HUES64 (cell line): ENCODE results near the gene CD96.
"Not testable (repeated sequence)": the region's sequence is repeated elsewhere in the genome, so short reads cannot be mapped to it uniquely, and the experiment has no call there.

Experiments
- H3K27ac ChIP-seq: 2 replicates; pipeline ENCODE4 v1.7.0; 2013; ENCODE audit warnings: low read depth, low read length, inconsistent platforms
- H3K27me3 ChIP-seq: 2 replicates; pipeline ENCODE4 v1.6.1; 2013; ENCODE audit warnings: mild to moderate bottlenecking, low read length; ENCODE audit not compliant: insufficient read depth
- H3K36me3 ChIP-seq: 2 replicates; pipeline ENCODE4 v1.6.1; 2013; ENCODE audit warnings: mild to moderate bottlenecking, low read length; ENCODE audit not compliant: insufficient read depth
- H3K4me1 ChIP-seq: 2 replicates; pipeline ENCODE4 v1.6.1; 2013; ENCODE audit warnings: mild to moderate bottlenecking, low read length, moderate library complexity; ENCODE audit not compliant: insufficient read depth
- H3K4me3 ChIP-seq: 2 replicates; pipeline ENCODE4 v1.5.1; 2013; ENCODE audit warnings: mild to moderate bottlenecking, low read length, moderate library complexity
- H3K9ac ChIP-seq: 2 replicates; pipeline ENCODE4 v1.6.1; 2013; ENCODE audit warnings: mild to moderate bottlenecking, low read depth, low read length
- H3K9me3 ChIP-seq: 2 replicates; pipeline ENCODE4 v1.6.1; 2013; ENCODE audit warnings: low read depth, low read length; ENCODE audit not compliant: insufficient read depth
- WGBS: fragments of 150-250, 120-280 bp; methylation state at CpG from one replicate; pipeline ENCODE4 v1.1.7; 2013; ENCODE audit warnings: missing lambda C conversion rate; 5-methylcytosine and 5-hydroxymethylcytosine counted together

CD96 gene

DNA sequence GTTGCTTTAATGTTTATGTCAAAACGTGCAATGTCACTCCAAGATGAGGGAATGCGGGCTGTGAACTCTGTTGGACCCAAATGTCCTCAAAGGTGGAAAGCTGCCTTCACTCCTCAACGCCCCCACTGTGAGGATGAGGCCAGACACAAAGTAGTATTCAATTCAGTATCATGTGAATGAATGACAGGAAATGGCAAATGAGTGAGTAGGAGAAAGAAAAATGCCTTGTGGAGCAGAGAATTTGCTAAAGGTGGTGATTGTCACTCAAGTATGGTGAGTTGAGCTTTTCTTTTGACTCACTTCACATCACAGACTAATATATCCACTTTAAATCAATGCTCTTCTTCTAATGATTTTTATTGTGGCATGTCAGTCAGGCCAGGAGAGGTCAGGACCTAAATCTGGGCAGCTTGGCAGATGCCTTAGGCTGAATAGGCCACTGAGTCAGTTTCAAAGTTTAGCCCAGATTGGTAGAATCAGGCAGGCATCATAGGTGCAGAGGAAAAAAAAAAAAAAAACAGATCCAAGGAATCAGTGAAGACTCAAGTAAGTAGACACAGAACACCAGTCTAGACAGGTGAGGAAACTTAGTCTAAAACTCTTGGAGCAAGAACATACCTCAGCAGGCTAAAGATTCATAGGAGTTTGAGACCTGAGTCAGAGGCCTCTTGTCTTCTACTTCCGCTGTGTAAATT, 124.2 kb downstream of the CD96 start:
- no peaks in the 10 kb centered on the region for H3K27me3 ChIP-seq
- no peak overlapping the region for H3K9ac ChIP-seq
- H3K9me3 ChIP-seq, result peaks cover 22% of the 10 kb centered on the region
- no peak overlapping the region for H3K4me3 ChIP-seq
- H3K4me1 ChIP-seq, result 0 out of 2 replicates have a peak, but pooled peaks cover 4% of the 10 kb centered on the region
- no peak overlapping the region for H3K27ac ChIP-seq
- H3K36me3 ChIP-seq, result no peaks in the 10 kb centered on the region
- WGBS, result 72% methylated on average over 3 of the region's 4 CpGs

DNA sequence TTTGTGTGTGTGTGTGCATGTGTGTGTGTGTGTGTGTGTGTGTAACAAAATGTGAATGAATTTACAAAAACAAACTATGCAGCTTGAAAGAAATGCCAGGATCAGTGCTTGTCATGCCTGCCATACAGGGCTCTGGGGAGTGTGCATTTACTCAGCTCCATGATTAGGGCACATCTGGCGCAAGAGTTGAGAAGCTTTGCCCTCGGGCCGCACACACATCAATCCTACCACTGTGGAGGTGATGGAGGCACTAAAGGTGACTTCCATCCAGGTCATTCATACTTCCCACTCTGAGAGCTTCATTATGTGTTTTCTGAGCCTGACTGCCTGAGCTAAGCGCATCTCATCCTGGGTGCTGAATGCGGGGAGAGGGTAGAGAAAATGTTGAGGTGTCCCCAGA, 125.2 kb downstream of the CD96 start:
- WGBS, result 100% methylated on average over 5 of the region's 5 CpGs
- peaks cover 13% of the 10 kb centered on the region; the same call in 1 of the 2 replicates for H3K9me3 ChIP-seq
- H3K9ac ChIP-seq, result no peak overlapping the region
- H3K27ac ChIP-seq, result no peak overlapping the region
- H3K4me1 ChIP-seq, result 0 out of 2 replicates have a peak, but pooled peaks cover 4% of the 10 kb centered on the region
- no peak overlapping the region for H3K4me3 ChIP-seq
- H3K36me3 ChIP-seq, result no peaks in the 10 kb centered on the region
- no peaks in the 10 kb centered on the region for H3K27me3 ChIP-seq

DNA sequence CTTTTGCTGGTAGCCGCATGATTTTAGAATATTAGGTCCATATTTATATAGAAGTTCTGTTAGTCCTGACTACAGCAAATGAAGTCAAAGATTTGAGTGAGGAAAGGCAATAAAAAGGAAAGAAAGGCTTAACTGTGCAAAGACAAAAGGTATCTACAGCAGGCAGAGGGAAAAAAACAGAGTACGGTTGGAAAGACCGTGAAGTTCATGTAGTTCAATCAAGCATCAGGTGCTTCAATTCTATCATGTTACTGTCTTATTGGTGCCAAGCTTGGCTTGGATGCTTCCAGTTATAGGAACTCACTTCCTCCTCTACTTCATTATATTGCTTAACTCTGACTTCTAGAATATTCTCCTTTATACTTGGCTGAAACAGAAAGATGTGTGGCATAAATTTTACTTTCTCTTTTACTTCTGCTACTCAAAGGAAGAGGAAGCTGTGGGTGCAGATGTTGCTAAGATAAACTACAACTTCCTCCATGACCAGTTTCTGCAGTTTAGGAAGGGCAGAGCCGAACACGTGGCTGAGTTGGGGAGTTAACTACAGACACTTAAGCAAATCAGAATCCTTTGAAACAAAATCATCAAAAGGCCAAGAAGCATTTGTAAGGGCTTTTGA, 125.7 kb downstream of the CD96 start:
- no peak overlapping the region for H3K27ac ChIP-seq
- WGBS, result 81% methylated on average over 4 of the region's 5 CpGs
- H3K27me3 ChIP-seq, result peaks cover under 1% of the 10 kb centered on the region
- 0 out of 2 replicates have a peak, but pooled peaks cover 4% of the 10 kb centered on the region for H3K4me1 ChIP-seq
- peaks cover 7% of the 10 kb centered on the region; the same call in 1 of the 2 replicates for H3K9me3 ChIP-seq
- H3K36me3 ChIP-seq, result no peaks in the 10 kb centered on the region
- H3K4me3 ChIP-seq, result no peak overlapping the region
- H3K9ac ChIP-seq, result no peak overlapping the region

DNA sequence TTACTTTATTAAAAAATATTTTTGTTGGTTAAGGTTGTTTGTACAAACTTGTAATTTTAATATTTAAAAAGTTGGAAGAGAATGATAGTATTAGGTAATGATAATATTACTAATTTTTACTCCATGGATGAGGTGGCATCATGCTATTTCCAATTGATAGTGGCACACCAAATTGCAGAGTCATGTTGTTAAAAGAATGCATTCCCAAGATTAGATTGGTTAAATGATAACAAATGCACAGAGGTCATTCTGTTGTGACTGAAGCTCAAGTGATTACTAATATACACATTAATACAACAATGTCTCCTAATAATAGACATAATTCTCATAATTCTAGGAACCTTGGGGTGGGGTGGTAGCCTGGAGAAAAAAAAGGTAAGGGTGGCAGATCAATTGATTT, 126.3 kb downstream of the CD96 start:
- Histone ChIP-seq H3K36me3 (no peaks in the 10 kb centered on the region), H3K4me1 (0 out of 2 replicates have a peak, but pooled peaks cover 4% of the 10 kb centered on the region), H3K27ac (no peak overlapping the region), H3K27me3 (peaks cover 7% of the 10 kb centered on the region), H3K4me3 (no peak overlapping the region), H3K9me3 (peaks cover 1% of the 10 kb centered on the region; the same call in 1 of the 2 replicates), H3K9ac (no peak overlapping the region)

DNA sequence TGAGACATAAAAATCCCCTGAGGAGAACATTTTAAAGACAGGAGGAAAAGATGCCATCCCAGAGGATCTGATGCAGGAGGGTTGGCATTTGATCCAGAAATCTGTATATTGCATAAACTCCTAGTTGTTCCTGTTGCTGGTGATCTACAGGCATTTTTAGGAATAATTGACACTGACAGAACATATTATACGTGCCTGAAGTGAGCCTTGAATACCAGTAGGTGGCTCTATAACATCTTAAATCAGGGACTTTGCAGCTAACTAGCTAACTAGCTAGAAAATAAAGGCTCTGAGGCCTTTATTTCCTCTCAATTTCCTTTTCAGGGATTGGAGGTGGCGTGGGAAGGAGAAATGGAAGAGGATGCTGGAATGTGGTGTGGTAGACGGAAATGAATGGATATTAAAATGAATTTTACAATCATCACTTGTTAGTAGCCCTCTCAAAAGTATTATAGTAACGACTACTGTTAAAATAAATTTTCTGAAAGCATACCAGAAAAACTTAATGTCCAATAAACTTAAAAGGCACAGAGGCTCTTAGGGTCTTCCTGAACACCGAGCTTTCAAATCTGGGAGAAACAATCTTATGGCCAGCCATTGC, 127.0 kb downstream of the CD96 start:
- Histone ChIP-seq H3K4me1 (0 out of 2 replicates have a peak, but pooled peaks cover 8% of the 10 kb centered on the region), H3K9ac (no peak overlapping the region), H3K27me3 (peaks cover 13% of the 10 kb centered on the region), H3K27ac (no peak overlapping the region), H3K9me3 (no peaks in the 10 kb centered on the region; the same call in 1 of the 2 replicates), H3K36me3 (no peaks in the 10 kb centered on the region), H3K4me3 (no peak overlapping the region)
- 66% methylated on average over 4 of the region's 5 CpGs for WGBS

DNA sequence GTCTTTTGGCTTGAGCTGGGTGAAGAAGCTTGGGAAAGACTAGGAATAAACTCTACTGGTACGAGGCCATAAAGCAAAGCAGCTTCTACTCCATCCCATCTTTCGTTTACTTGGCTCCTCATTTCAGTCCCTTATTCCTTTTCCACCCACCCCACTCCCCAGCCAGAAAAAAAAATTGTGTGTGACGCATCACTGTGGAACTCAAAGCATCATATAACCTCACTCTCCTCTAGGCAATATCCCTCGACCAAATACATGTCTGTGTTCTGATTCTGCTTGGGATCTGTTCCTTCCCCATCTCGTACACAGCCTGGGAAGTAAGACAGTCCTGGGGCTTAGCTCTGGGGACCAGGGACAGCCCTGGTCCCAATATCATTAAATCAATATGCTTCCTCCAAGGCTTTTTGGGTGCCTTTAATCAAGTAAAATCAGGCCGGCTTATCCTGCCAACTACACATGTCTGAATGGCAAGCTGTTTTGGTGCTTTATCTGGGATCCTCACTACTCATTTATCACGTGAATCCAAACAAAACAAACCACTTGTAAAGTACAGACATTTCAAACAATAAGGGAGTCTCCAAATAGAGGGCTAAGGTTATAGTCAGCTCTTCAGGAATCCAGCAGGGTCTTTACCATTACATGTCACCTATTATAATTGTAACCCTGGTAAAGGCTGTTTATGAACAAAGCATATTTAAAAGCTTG, 128.1 kb downstream of the CD96 start:
- Histone ChIP-seq H3K9me3 (no peaks in the 10 kb centered on the region), H3K27me3 (peaks cover 15% of the 10 kb centered on the region), H3K4me1 (0 out of 2 replicates have a peak, but pooled peaks cover 9% of the 10 kb centered on the region), H3K27ac (no peak overlapping the region), H3K4me3 (no peak overlapping the region), H3K9ac (no peak overlapping the region), H3K36me3 (no peaks in the 10 kb centered on the region)
- WGBS, result 74% methylated on average over 7 of the region's 7 CpGs

DNA sequence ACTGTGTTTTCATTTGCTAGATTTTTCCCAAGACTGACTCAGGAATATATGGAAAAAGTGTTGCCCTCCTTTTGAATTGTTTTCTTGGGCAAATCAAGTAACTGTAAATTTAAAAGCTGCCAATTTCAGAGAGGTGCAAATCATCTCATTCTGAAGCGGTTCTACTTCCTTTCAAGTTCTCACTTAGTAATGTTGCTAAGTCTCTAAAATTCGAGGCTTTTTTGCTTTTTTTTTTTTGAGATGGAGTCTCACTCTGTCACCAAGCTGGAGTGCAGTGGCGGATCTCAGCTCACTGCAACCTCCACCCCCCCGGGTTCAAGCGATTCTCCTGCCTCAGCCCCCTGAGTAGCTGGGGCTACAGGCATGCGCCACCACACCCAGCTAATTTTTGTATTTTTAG, 130.5 kb downstream of the CD96 start:
- Histone ChIP-seq H3K4me1 (peaks cover 12% of the 10 kb centered on the region; the same call in 1 of the 2 replicates), H3K27me3 (peaks cover 15% of the 10 kb centered on the region)
- H3K27ac ChIP-seq, H3K36me3 ChIP-seq, H3K9me3 ChIP-seq, H3K9ac ChIP-seq, H3K4me3 ChIP-seq: not testable (repeated sequence)
- WGBS, result 88% methylated on average over 6 of the region's 6 CpGs

DNA sequence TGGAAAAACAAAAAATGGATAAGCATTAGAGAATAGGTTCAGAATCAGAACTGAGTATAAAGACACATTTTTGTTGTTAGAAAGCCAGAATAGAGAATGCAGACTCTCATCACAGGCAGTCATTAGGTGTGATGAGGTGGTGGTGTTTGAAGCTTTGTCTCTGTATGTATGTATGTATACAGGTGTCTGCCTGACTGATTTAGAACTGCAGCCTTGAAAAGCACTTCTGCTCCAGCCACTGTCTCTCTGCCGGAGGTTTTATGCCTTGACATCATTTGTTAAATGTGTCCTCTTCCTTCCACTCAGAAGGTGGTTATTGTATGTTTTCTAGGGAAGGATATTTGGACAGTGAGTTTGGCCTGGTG, 133.8 kb downstream of the CD96 start:
- no peaks in the 10 kb centered on the region for H3K36me3 ChIP-seq
- H3K27ac ChIP-seq, result no peak overlapping the region
- no peak overlapping the region for H3K9ac ChIP-seq
- peaks cover 15% of the 10 kb centered on the region for H3K27me3 ChIP-seq
- no peak overlapping the region for H3K4me3 ChIP-seq
- no peaks in the 10 kb centered on the region for H3K9me3 ChIP-seq
- peaks cover 12% of the 10 kb centered on the region; the same call in 1 of the 2 replicates for H3K4me1 ChIP-seq
- no CpG with 5 or more reads among the region's 1 CpG for WGBS

DNA sequence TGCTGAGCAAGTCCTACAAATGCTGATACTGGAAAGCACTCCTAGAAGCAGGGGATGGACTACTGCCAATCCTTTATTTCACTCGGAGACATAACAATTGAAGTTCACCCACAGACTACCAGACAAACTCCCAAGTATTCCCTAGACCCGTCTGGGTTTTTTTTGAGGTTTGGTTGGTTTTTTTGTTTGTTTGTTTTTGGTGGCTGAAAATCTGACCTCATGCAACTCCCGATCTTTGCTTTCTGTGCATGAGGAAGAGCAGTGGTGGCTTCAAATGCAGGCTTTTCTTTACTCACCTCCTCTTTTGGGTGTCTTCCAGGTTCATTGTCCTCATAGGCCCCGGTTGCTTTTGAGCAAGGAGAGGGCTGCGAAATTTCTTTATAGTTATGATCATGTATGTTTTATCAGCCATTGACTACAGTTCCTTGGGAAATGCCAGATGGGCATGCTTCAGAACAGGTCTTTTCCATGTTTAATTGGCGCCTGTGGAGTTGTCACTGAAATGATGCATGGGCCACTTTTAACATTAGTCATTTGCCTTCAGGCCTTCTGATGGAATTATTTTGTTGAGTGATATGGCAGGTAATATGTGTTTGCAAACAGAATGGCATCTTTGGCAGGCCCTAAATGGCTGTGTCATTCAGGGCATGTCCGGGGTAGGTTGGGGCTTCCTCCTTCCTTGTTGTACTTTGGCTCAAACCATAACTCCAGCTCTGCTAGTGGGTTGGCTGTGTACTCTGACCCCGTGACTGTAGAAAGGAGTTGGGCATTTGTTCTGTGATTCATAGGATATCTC, 134.4 kb downstream of the CD96 start:
- H3K27me3 ChIP-seq, result peaks cover 15% of the 10 kb centered on the region
- no peak overlapping the region for H3K27ac ChIP-seq
- no peaks in the 10 kb centered on the region for H3K9me3 ChIP-seq
- H3K4me3 ChIP-seq, result no peak overlapping the region
- peaks cover 12% of the 10 kb centered on the region; the same call in 1 of the 2 replicates for H3K4me1 ChIP-seq
- H3K36me3 ChIP-seq, result no peaks in the 10 kb centered on the region
- 88% methylated on average over 7 of the region's 8 CpGs for WGBS
- no peak overlapping the region for H3K9ac ChIP-seq

DNA sequence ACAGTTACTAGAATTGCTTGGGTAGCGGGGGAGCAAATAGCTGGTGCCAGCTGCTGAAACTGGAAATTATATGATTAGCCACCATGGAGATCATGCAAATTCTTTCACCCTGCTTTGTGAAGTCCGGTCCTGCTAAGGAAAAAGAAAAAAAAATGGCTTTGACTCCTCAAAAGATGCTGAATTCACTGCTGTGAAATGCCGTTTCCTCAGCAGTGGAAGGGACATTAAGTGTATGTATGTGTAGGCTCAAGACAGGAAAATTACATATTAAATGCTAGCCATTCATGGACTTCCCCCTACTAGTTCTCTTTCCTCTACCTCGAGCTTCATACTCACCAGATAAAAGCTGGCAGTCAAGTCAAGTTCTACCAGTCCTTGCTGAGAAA, 135.0 kb downstream of the CD96 start:
- WGBS, result 93% methylated on average over 4 of the region's 4 CpGs
- Histone ChIP-seq H3K9ac (no peak overlapping the region), H3K27ac (no peak overlapping the region), H3K4me1 (peaks cover 12% of the 10 kb centered on the region; the same call in 1 of the 2 replicates), H3K4me3 (no peak overlapping the region), H3K27me3 (peaks cover 15% of the 10 kb centered on the region), H3K9me3 (no peaks in the 10 kb centered on the region), H3K36me3 (no peaks in the 10 kb centered on the region)
